ENCODE data around the gene PDSS1. TPM values are rescaled to one million over a fixed set of nuclear protein-coding genes. Genes with fewer than 3 reads are reported as not detected.

PDSS1 gene
- total and polyA plus RNA-seq, 2 of the 4 experiments (the other 2 are of a cell fraction), result 9.7 to 13.2 TPM

- in situ Hi-C loops (cut with MboI; ENCODE audit: low sequenced_read_pairs) (no loop called here), intact Hi-C loops (cut with micrococcal nuclease) (no loop called here), dilution Hi-C loops (cut with HindIII; ENCODE audit: low sequenced_read_pairs, unreplicated experiment) (no loop called here)
- no peak for ATAC-seq (ENCODE audit: low read depth)
- Histone ChIP-seq H2AK5ac (ENCODE audit: low read depth, low read length) (no peak overlapping the region), H4K8ac (ENCODE audit: low read depth in 2 of 2, low read length in 2 of 2) (no peak overlapping the region), H3K9me1 (ENCODE audit: insufficient read depth, low read length) (no peaks in the 10 kb centered on the region), H3K27me3 (ENCODE audit: control insufficient read depth, insufficient read depth, low read length) (no peaks in the 10 kb centered on the region), H3K56ac (ENCODE audit: extremely low read depth, insufficient read depth, low read length) (no peak overlapping the region), H4K91ac (ENCODE audit: insufficient read depth, low read depth, low read length) (no peak overlapping the region), H3K18ac (ENCODE audit: low read depth, low read length) (no peak overlapping the region), H2AK9ac (replicated peaks; ENCODE audit: low read depth, low read length, poor library complexity) (no peak overlapping the region), H3K4me2 (ENCODE audit: low read depth, low read length) (no peak overlapping the region), H4K5ac (ENCODE audit: low read depth, low read length) (no peak overlapping the region), H2AFZ (replicated peaks; ENCODE audit: low read length, poor library complexity) (no peak overlapping the region), H3K4me1 (ENCODE audit: control insufficient read depth, insufficient read depth, low read length) (no peaks in the 10 kb centered on the region), H3K27ac (ENCODE audit: insufficient read depth, low read length) (no peak overlapping the region), H3K79me1 (ENCODE audit: low read depth in 1 of 2, low read length in 2 of 2) (no peaks in the 10 kb centered on the region), H3K9me3 (ENCODE audit: control insufficient read depth, insufficient read depth, low read length) (no peaks in the 10 kb centered on the region), H3K9ac (ENCODE audit: low read depth, low read length) (no peak overlapping the region), H2BK120ac (ENCODE audit: low read depth, low read length) (no peak overlapping the region), H3K4ac (ENCODE audit: low read depth, low read length) (no peak overlapping the region), H2BK5ac (ENCODE audit: low read depth, low read length, poor library complexity, severe bottlenecking) (no peak overlapping the region), H3K4me3 (ENCODE audit: insufficient read depth, low read depth, low read length) (no peak overlapping the region), H3K23ac (ENCODE audit: low read depth, low read length) (no peak overlapping the region), H2BK15ac (ENCODE audit: low read depth, low read length) (no peak overlapping the region), H2BK20ac (ENCODE audit: low read depth, low read length) (no peak overlapping the region), H3K14ac (replicated peaks; ENCODE audit: low read depth, low read length) (no peak overlapping the region), H4K20me1 (ENCODE audit: insufficient read depth, low read length) (no peaks in the 10 kb centered on the region), H3K36me3 (ENCODE audit: control insufficient read depth, insufficient read depth, low read length) (peaks cover 11% of the 10 kb centered on the region)
- TF ChIP-seq CHD1 (IDR thresholded peaks at IDR 0.05; ENCODE audit: low read depth, low read length) (no peak), BHLHE40 (IDR thresholded peaks at IDR 0.05; ENCODE audit: low read depth, low read length) (no peak), POLR2A (IDR thresholded peaks at IDR 0.05; ENCODE audit: low read depth, low read length) (no peak), USF2 (IDR thresholded peaks at IDR 0.05; ENCODE audit: low read depth, low read length) (no peak), SMC3 (IDR thresholded peaks at IDR 0.05; ENCODE audit: low read depth, low read length) (no peak), RAD21 (IDR thresholded peaks at IDR 0.05; ENCODE audit: low read length) (no peak), RFX5 (IDR thresholded peaks at IDR 0.05; ENCODE audit: low read depth, low read length) (no peak), CEBPB (IDR thresholded peaks at IDR 0.05; ENCODE audit: low read depth, low read length) (no peak), ELK1 (IDR thresholded peaks at IDR 0.05; ENCODE audit: borderline replicate concordance, low read depth, low read length) (no peak), RCOR1 (IDR thresholded peaks at IDR 0.05; ENCODE audit: insufficient replicate concordance, low read length) (no peak), MXI1 (IDR thresholded peaks at IDR 0.05; ENCODE audit: borderline replicate concordance, low read depth, low read length) (no peak), FOS (IDR thresholded peaks at IDR 0.05; ENCODE audit: low read depth, low read length) (no peak), CTCF (conservative IDR thresholded peaks at IDR 0.05; ENCODE audit: low read depth, low read length) (no peak), MAFK (IDR thresholded peaks at IDR 0.05; ENCODE audit: low read depth, low read length) (no peak), MAZ (IDR thresholded peaks at IDR 0.05; ENCODE audit: borderline replicate concordance, low read depth, low read length) (no peak), NFE2L2 (IDR thresholded peaks at IDR 0.05; ENCODE audit: low read depth, low read length) (no peak)
- DNase-seq, result no peak
- ChIA-PET CTCF (interaction anchor here (0.6 to 2.5 kb wide), 13 partner anchors 9 to 156 kb away, joined by 3 to 44 read pairs (median 6); partner anchors contain the start of genes ABI1 and PDSS1), POLR2A (ENCODE audit: unreplicated experiment) (no interaction called here)
- no TSS peak for BruUV-seq (replicated peaks)
- no CpG with 5 or more reads among the region's 1 CpG for WGBS, 2 experiments (ENCODE audit: extremely low coverage in 2 of 2, insufficient read length in 1 of 2)
Observed at GRCh38 chr10:26727005-26727404, 29.5 kb downstream of the PDSS1 start.
